Ectodermal cell (in vitro differentiated cells): ENCODE results near the gene RUNDC3A.
"Not testable (repeated sequence)": the region's sequence is repeated elsewhere in the genome, so short reads cannot be mapped to it uniquely, and the experiment has no call there.

Experiments
- H3K27ac ChIP-seq: 2 replicates; pipeline ENCODE4 v1.7.0; 2013; ENCODE audit warnings: mild to moderate bottlenecking, low read depth, low read length; ENCODE audit not compliant: insufficient read depth, poor library complexity, severe bottlenecking
- H3K27me3 ChIP-seq: 2 replicates; pipeline ENCODE4 v1.7.0; 2013; ENCODE audit warnings: mild to moderate bottlenecking, low read length; ENCODE audit not compliant: insufficient read depth, control insufficient read depth, poor library complexity, severe bottlenecking
- H3K36me3 ChIP-seq: one replicate; pipeline ENCODE4 v1.7.0; 2013; ENCODE audit warnings: low read length; ENCODE audit not compliant: control insufficient read depth, insufficient read depth
- H3K4me1 ChIP-seq: one replicate; pipeline ENCODE4 v1.7.0; 2013; ENCODE audit warnings: low read length; ENCODE audit not compliant: control insufficient read depth, insufficient read depth
- H3K4me3 ChIP-seq: 2 replicates; pipeline ENCODE4 v1.7.0; 2013; ENCODE audit warnings: low read depth, low read length, control low read depth; ENCODE audit not compliant: insufficient read depth
- H3K9me3 ChIP-seq: 2 replicates; pipeline ENCODE4 v1.7.0; 2013; ENCODE audit warnings: mild to moderate bottlenecking, low read length, moderate library complexity; ENCODE audit not compliant: control insufficient read depth
- WGBS, 2 experiments: methylation state at CpG; one replicate each; pipeline ENCODE4 v1.1.7; 2013; ENCODE audit warnings: missing lambda C conversion rate in 2 of 2; 5-methylcytosine and 5-hydroxymethylcytosine counted together

RUNDC3A gene

GRCh38 chr17:44340553-44340952 lies 32.2 kb downstream of the RUNDC3A start:
- not testable (repeated sequence) for H3K9me3 ChIP-seq, H3K4me3 ChIP-seq, H3K27me3 ChIP-seq, H3K27ac ChIP-seq, H3K4me1 ChIP-seq, H3K36me3 ChIP-seq
- WGBS, 2 experiments = 77 to 80% methylated on average over 5 of the region's 5 CpGs

DNA sequence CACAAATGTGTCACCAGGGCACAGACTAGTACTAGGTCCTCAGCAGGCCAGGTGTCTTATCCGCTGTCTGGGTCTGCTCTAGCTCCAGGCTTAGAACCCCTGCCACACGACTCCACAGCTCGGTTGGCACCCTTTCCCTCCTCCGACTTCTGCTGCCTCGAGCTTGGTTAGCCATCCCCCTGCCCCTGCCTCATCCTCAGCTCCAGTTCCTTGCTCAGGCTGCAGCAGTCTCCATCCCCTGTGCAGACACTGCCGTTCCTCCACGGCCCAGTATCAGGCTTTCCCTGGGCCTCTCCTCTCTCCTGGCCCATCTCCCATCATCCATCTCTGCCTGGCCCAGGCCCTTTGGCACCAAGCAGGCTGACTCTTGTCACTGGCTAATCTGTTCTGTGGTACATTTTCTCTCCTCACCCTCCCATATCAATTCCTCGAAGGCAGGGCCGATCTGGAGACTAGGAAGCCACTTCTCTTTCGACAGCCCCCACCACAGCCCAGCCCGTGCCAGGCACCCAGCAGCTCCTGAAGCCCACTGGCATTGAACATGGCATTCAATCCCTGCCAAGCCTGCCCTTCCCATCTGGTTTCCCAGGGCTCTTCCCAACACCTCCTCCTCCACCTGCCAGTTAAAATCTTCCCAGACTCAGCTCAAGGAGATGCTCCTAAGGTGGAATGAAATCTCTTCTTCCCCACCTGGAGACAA lies 35.3 kb downstream of the RUNDC3A start:
- 84 to 86% methylated on average over 11 of the region's 11 CpGs for WGBS, 2 experiments
- Histone ChIP-seq H3K27ac (no peak overlapping the region), H3K4me1 (peaks cover 6% of the 10 kb centered on the region), H3K4me3 (no peak overlapping the region), H3K27me3 (no peaks in the 10 kb centered on the region), H3K36me3 (no peaks in the 10 kb centered on the region), H3K9me3 (no peaks in the 10 kb centered on the region)

DNA sequence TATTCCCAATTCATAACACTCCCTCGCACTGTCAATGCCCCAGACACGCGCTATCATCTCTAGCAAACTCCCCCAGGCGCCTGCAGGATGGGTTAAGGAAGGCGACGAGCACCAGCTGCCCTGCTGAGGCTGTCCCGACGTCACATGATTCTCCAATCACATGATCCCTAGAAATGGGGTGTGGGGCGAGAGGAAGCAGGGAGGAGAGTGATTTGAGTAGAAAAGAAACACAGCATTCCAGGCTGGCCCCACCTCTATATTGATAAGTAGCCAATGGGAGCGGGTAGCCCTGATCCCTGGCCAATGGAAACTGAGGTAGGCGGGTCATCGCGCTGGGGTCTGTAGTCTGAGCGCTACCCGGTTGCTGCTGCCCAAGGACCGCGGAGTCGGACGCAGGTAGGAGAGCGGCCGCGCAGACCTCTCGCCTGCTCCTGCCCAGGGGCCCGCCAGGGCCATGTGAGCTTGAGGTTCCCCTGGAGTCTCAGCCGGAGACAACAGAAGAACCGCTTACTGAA lies 36.6 kb downstream of the RUNDC3A start, which contains the start of gene GRN:
GRN (plus strand) TSS at position 364 of the 515 bp plus-strand sequence. CDS start 3,863 bp downstream, outside the sequence.
- no peaks in the 10 kb centered on the region for H3K27me3 ChIP-seq
- H3K36me3 ChIP-seq = no peaks in the 10 kb centered on the region
- H3K9me3 ChIP-seq = no peaks in the 10 kb centered on the region
- no peak within 1 kb of the TSS for H3K27ac ChIP-seq
- H3K4me1 ChIP-seq = peaks cover 6% of the 10 kb centered on the region
- peak within 1 kb of the TSS; percentile 61 for H3K4me3 ChIP-seq
- whole genome bisulfite sequencing, 2 experiments = 0 to 1% methylated on average over 26 of the region's 26 CpGs

- peak overlapping the region; percentile 61 for H3K4me3 ChIP-seq
- no peaks in the 10 kb centered on the region for H3K9me3 ChIP-seq
- peaks cover 6% of the 10 kb centered on the region for H3K4me1 ChIP-seq
- H3K27me3 ChIP-seq = no peaks in the 10 kb centered on the region
- WGBS, 2 experiments = 2% methylated on average over 18 to 21 of the region's 21 CpGs
- H3K27ac ChIP-seq = no peak overlapping the region
- H3K36me3 ChIP-seq = no peaks in the 10 kb centered on the region
Measured at GRCh38 chr17:44345454-44346026, 37.1 kb downstream of the RUNDC3A start.

DNA sequence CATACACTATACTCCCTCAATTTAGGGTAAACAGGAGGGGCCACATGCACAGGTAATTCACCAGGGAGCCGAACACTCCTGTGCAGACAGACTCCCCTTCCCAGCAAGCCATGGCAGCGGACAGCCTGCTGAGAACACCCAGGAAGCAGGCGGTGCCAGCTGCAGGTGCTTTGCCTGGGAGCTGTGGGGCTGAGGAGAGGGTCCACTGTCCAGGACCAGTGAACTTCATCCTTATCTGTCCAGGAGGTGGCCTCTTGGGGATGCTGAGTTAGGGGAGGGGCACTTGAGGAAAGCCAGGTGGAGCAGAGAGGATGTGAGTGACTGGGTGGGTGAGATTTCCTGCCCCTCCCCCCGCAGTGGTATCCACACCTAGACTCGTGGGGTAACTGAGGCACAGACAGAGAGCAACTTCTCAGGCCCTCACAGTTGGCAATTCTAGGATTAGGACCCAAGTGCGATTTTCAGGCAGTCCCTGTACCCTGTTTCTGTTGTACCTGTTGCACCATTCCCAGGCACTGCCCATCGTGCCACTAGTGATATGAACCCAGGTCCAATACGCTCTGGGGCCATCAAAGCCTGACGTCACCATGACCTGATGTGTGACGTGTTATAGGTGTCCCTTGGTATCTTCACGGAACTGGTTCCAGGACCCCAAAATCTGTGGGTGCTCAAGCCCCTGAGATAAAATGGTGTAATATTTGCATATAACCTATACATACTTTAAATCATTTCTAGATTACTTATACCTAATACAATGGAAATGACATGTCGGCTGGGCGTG lies 37.9 kb downstream of the RUNDC3A start:
- Histone ChIP-seq H3K4me3 (peak overlapping the region; percentile 61), H3K9me3 (no peaks in the 10 kb centered on the region), H3K27me3 (no peaks in the 10 kb centered on the region), H3K36me3 (no peaks in the 10 kb centered on the region), H3K4me1 (peaks cover 6% of the 10 kb centered on the region), H3K27ac (no peak overlapping the region)
- WGBS, 2 experiments = 84 to 86% methylated on average over 13 of the region's 13 CpGs

DNA sequence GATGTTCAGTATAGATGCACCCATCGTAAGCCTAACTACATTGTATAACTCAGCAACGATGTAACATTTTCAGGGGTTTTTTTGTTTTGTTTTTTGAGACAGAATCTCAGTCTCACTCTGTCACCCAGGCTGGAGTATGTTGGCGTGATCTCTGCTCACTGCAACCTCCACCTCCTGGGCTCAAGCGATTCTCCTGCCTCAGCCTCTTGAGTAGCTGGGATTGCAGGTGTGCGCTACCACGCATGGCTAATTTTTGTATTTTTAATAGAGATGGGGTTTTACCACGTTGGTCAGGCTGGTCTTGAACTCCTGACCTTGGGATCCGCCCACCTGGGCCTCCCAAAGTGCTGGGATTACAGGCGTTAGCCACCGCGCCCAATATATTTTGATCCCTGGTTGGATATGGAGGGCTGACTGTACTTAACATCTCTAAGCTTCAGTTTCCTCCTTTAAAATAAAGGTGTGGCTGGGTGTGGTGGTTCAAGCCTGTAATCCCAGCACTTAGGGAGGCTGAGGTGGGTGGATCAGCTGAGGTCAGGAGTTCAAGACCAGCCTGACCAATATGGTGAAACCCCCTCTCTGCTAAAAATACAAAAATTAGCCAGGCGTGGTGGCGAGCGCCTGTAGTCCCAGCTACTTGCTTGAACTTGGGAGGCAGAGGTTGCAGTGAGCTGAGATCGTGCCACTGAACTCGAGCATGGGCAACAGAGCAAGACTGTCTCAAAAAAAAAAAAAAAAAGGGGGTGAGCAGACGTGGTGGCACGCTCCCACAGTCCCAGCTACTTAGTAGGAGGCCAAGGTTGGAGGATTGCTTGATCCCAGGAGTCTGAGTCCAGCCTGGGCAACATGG lies 39.0 kb downstream of the RUNDC3A start:
- H3K36me3 ChIP-seq, H3K27me3 ChIP-seq, H3K4me1 ChIP-seq, H3K4me3 ChIP-seq, H3K9me3 ChIP-seq, H3K27ac ChIP-seq: not testable (repeated sequence)
- WGBS, 2 experiments = 89 to 93% methylated on average over 17 to 18 of the region's 18 CpGs

DNA sequence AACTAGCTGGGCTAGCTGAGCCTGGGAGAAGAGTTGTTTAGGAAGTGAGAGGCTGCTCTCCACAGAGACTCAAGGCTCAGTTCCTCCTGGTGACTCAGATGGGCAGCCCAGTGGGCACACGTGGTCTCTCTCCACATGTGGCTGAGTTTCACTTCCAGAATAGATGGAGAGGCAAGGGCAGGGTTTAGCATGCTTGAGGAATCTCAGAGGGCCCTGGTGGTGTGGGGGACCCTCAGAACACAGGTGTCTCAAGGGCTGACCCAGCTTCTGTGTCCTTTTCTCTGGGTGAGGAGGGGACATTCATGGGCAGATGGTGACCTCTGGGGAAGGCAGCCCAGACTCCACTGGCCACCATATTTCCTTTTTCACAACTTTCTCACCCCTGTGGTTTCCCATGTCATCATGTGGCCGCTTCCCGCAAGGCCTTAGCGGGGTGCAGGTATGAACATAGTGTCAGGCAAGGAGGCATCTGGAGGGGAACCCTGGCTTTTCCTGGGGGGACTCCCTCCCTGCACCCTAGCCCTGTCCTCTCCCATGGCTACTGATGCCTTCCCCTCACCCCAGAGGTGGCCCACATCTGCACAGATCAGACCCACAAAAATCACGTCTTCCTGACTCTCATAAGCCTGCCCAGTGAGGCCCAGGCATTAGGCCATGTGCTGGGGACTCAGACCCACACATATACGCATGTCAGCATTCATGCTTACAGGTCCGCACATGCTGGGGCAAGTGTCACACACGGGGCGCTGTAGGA lies 40.0 kb downstream of the RUNDC3A start:
- H3K9me3 ChIP-seq = no peaks in the 10 kb centered on the region
- peaks cover 6% of the 10 kb centered on the region for H3K4me1 ChIP-seq
- H3K27ac ChIP-seq = no peak overlapping the region
- no peak overlapping the region for H3K4me3 ChIP-seq
- WGBS, 2 experiments = 92% methylated on average over 9 of the region's 9 CpGs
- peaks cover 4% of the 10 kb centered on the region for H3K27me3 ChIP-seq
- H3K36me3 ChIP-seq = no peaks in the 10 kb centered on the region

GRCh38 chr17:44348988-44349364 lies 40.6 kb downstream of the RUNDC3A start:
- Histone ChIP-seq H3K27me3 (peaks cover 8% of the 10 kb centered on the region), H3K9me3 (no peaks in the 10 kb centered on the region), H3K36me3 (no peaks in the 10 kb centered on the region), H3K4me1 (peaks cover 6% of the 10 kb centered on the region), H3K27ac (no peak overlapping the region), H3K4me3 (no peak overlapping the region)
- 95 to 96% methylated on average over 6 of the region's 6 CpGs for WGBS, 2 experiments

GRCh38 chr17:44349553-44350070 lies 41.2 kb downstream of the RUNDC3A start:
- no peak overlapping the region for H3K4me3 ChIP-seq
- WGBS, 2 experiments = 92 to 94% methylated on average over 12 of the region's 12 CpGs
- peaks cover 6% of the 10 kb centered on the region for H3K4me1 ChIP-seq
- H3K36me3 ChIP-seq = no peaks in the 10 kb centered on the region
- H3K9me3 ChIP-seq = no peaks in the 10 kb centered on the region
- H3K27me3 ChIP-seq = peaks cover 8% of the 10 kb centered on the region
- no peak overlapping the region for H3K27ac ChIP-seq
